ENCODE results near the gene TMEM186.
"Not testable (repeated sequence)": the region's sequence is repeated elsewhere in the genome, so short reads cannot be mapped to it uniquely, and the experiment has no call there.

TMEM186 gene

DNA sequence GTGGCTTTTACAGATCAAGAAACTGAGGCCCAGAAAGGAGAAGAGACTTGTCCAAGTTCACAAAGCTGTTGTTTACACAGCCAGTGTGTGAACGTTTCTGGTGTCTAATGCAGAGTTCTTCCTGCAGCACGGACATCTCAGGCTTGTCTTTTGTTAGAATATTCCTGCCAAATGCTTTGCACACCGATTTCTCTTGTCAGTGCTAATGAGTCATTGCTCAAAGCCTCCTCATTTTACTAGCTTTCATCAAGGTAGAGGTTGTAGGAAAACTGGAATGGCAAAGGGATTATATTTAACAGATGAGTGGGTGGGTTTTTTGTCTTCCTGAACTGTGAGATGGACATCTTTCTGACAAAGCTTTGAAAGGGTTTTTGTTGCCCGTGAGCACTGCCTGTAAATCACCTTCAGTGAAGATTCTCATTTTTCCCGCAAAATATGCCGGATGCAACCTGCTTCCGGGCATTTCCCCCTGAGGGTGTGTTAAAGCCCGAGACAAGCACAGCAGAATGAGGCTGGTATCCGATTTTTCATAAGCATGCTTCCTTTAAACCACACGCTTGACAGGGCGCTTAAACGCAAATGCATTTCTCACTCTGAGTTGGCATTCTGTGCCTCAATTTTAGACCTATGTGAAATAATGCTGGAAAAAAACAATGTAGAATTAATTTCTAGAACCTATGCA, 14.9 kb upstream of the TMEM186 start:
- no peak overlapping the region for H3K27ac ChIP-seq (ENCODE audit: insufficient read depth, low read length, poor library complexity, severe bottlenecking)
- no peak for DNase-seq
- H3K36me3 ChIP-seq (ENCODE audit: control insufficient read depth, insufficient read depth, low read length) = peaks cover 67% of the 10 kb centered on the region
- no peaks in the 10 kb centered on the region for H3K27me3 ChIP-seq (replicated peaks; ENCODE audit: control insufficient read depth, insufficient read depth, low read length, poor library complexity, severe bottlenecking)
- H3K9me3 ChIP-seq (ENCODE audit: control insufficient read depth, low read length) = no peaks in the 10 kb centered on the region
- peaks cover 6% of the 10 kb centered on the region for H3K4me1 ChIP-seq (ENCODE audit: control insufficient read depth, insufficient read depth, low read length, poor library complexity, severe bottlenecking)
- no peak overlapping the region for H3K4me3 ChIP-seq (ENCODE audit: insufficient read depth, low read depth, low read length, poor library complexity, severe bottlenecking)

DNA sequence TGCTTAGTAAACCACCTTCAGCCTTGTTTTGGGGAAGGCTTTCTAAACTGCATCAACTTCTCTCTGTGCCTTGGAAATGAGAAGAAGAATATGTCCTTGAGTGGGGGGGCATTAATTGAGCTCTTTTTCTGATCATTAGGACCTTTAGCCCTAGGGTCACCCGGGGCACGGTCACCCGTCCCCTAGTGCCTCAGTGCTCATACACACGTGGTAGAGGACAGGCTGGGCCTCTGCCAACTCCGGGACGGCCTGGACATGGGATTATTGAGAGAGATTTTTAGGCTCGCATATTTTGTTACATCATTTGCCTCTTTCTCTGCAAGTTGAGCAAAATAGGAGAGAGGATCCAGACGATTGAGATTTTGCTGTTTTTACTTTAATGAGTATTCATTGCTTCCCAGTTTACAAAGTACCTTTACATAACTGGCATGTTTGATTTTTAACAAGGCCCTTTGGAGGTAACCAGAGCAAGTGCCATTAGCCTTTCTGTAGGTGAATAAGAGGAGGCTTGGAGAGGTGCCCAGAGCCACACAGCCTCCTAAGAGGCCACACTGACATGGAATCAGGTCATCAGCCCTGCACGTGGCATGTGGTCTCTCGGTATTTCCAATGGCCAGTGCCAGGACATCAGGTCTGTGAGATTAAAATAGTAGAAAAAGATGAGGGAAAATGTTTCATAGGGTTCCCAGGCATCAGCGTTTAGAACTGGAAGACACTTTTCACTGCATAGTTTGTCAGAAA, 11.3 kb upstream of the TMEM186 start:
- Histone ChIP-seq H3K4me3 (ENCODE audit: insufficient read depth, low read depth, low read length, poor library complexity, severe bottlenecking) (no peak overlapping the region), H3K36me3 (ENCODE audit: control insufficient read depth, insufficient read depth, low read length) (peaks cover 84% of the 10 kb centered on the region), H3K27me3 (replicated peaks; ENCODE audit: control insufficient read depth, insufficient read depth, low read length, poor library complexity, severe bottlenecking) (no peaks in the 10 kb centered on the region), H3K9me3 (ENCODE audit: control insufficient read depth, low read length) (no peaks in the 10 kb centered on the region), H3K27ac (ENCODE audit: insufficient read depth, low read length, poor library complexity, severe bottlenecking) (no peak overlapping the region), H3K4me1 (ENCODE audit: control insufficient read depth, insufficient read depth, low read length, poor library complexity, severe bottlenecking) (no peaks in the 10 kb centered on the region)
- no peak for DNase-seq

DNA sequence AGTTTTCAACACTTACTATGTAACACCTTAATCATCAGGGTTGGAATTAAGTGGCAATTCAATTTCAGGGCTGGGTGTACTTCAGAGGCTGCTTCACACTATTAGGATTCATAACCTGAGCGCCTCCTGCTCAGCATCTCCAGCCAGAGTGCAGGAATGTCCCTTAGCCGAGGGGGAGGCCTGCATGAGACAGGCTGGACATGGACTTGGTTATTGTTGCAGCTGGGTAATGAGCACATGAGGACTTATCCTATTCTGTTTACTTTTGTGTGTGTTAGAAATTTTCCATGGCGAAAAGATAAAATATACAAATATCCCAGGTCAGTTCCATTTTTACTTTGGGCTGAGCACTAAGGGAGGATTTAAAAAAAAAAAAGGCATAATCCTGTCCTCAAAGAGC, 10.6 kb upstream of the TMEM186 start:
- H3K27ac ChIP-seq (ENCODE audit: insufficient read depth, low read length, poor library complexity, severe bottlenecking) = no peak overlapping the region
- H3K27me3 ChIP-seq (replicated peaks; ENCODE audit: control insufficient read depth, insufficient read depth, low read length, poor library complexity, severe bottlenecking) = no peaks in the 10 kb centered on the region
- no peak overlapping the region for H3K4me3 ChIP-seq (ENCODE audit: insufficient read depth, low read depth, low read length, poor library complexity, severe bottlenecking)
- no peaks in the 10 kb centered on the region for H3K4me1 ChIP-seq (ENCODE audit: control insufficient read depth, insufficient read depth, low read length, poor library complexity, severe bottlenecking)
- peaks cover 83% of the 10 kb centered on the region for H3K36me3 ChIP-seq (ENCODE audit: control insufficient read depth, insufficient read depth, low read length)
- no peak for DNase-seq
- H3K9me3 ChIP-seq (ENCODE audit: control insufficient read depth, low read length) = no peaks in the 10 kb centered on the region

DNA sequence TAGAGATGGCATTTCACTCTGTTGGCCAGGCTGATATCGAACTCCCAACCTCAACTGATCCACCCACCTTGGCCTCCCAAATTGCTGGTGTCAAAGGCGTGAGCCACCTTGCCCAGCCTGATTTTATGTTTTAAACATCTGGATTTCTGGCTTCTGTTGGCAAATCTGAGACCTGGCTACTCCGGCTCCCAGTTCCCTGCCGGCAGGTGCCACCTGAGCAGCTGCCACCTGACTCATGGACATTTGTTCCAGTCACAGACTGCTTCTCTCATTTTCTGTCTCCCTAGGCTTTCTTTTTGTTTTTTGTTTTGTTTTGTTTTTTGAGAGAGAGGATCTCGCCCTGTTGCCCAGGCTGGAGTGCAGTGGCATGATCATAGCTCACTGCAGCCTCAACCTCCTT, 9.8 kb upstream of the TMEM186 start:
- peaks cover 83% of the 10 kb centered on the region for H3K36me3 ChIP-seq (ENCODE audit: control insufficient read depth, insufficient read depth, low read length)
- no peaks in the 10 kb centered on the region for H3K4me1 ChIP-seq (ENCODE audit: control insufficient read depth, insufficient read depth, low read length, poor library complexity, severe bottlenecking)
- no peaks in the 10 kb centered on the region for H3K9me3 ChIP-seq (ENCODE audit: control insufficient read depth, low read length)
- no peak overlapping the region for H3K27ac ChIP-seq (ENCODE audit: insufficient read depth, low read length, poor library complexity, severe bottlenecking)
- no peak for DNase-seq
- no peak overlapping the region for H3K4me3 ChIP-seq (ENCODE audit: insufficient read depth, low read depth, low read length, poor library complexity, severe bottlenecking)
- no peaks in the 10 kb centered on the region for H3K27me3 ChIP-seq (replicated peaks; ENCODE audit: control insufficient read depth, insufficient read depth, low read length, poor library complexity, severe bottlenecking)

DNA sequence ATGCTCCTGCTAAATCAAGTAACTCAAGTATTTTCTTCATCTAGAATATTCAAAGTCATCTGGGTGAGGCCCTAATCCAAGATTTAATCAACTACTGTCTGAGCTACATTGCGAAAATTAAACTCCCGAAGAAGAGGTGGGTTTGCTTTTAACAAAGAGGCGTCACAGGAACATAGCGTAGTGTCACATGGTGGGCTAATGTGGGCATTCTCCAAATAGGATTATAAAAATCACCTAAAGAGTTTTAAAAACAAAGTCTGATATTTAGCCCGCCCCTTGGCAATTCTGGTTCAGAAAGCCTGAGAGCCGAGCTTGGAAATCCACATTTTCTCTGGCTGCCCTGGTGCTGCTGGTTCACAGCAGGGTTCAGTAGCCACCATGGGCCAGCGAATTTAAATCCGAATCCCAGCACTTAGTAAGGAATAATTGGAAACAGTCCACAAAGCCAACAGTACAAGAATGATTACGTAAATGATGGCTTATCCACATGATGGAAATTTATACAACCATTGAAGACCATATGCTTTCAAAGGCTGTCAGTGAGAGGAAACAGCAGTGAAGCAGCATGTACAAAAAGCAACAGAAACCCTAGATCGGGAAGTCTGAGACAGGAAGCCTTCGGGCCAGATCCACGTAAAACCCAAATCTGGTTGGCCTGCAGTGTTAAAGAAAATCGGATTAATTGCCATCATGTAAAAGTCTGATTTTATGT, 9.0 kb upstream of the TMEM186 start:
- Histone ChIP-seq H3K27me3 (replicated peaks; ENCODE audit: control insufficient read depth, insufficient read depth, low read length, poor library complexity, severe bottlenecking) (no peaks in the 10 kb centered on the region), H3K9me3 (ENCODE audit: control insufficient read depth, low read length) (no peaks in the 10 kb centered on the region), H3K4me3 (ENCODE audit: insufficient read depth, low read depth, low read length, poor library complexity, severe bottlenecking) (no peak overlapping the region), H3K27ac (ENCODE audit: insufficient read depth, low read length, poor library complexity, severe bottlenecking) (no peak overlapping the region), H3K36me3 (ENCODE audit: control insufficient read depth, insufficient read depth, low read length) (peaks cover 80% of the 10 kb centered on the region), H3K4me1 (ENCODE audit: control insufficient read depth, insufficient read depth, low read length, poor library complexity, severe bottlenecking) (no peaks in the 10 kb centered on the region)
- no peak for DNase-seq

DNA sequence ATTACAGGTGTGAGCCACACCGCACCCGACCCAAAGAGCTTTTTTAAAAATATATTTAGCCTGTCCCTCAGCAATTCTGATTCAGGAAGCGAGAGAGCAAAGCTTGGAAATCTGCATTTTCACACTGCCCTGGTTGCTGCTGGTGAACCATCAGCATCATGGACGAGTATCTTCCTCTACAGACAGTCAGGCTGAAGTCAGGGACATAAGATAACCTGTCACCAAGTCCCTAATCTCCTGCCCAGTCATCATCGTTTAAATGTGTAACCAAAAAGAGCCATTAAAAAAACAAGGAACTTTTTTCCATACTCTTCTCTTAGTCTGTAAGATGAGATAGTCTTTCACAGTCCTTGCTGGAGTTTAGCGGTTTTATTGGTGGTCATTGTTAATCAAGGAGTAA, 6.9 kb upstream of the TMEM186 start:
- Histone ChIP-seq H3K9me3 (ENCODE audit: control insufficient read depth, low read length) (no peaks in the 10 kb centered on the region), H3K36me3 (ENCODE audit: control insufficient read depth, insufficient read depth, low read length) (peaks cover 65% of the 10 kb centered on the region), H3K4me1 (ENCODE audit: control insufficient read depth, insufficient read depth, low read length, poor library complexity, severe bottlenecking) (no peaks in the 10 kb centered on the region), H3K27ac (ENCODE audit: insufficient read depth, low read length, poor library complexity, severe bottlenecking) (no peak overlapping the region), H3K4me3 (ENCODE audit: insufficient read depth, low read depth, low read length, poor library complexity, severe bottlenecking) (no peak overlapping the region), H3K27me3 (replicated peaks; ENCODE audit: control insufficient read depth, insufficient read depth, low read length, poor library complexity, severe bottlenecking) (no peaks in the 10 kb centered on the region)
- DNase-seq = no peak

DNA sequence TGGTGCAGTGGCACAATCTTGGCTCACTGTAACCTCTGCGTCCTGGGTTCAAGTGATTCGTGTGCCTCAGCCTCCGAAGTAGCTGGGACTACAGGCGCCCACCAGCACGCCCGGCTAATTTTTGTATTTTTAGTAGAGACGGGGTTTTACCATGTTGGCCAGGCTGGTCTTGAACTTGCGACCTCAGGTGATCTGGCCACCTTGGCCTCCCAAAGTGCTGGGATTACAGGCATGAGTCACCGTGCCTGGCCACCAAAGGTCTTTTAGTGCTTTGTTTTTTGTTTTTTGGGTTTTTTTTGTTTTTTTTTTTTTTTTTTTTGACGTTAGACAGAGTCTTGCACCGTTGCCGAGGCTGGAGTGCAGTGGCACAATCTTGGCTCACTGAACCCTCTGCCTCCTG, 6.3 kb upstream of the TMEM186 start:
- H3K27ac ChIP-seq (ENCODE audit: insufficient read depth, low read length, poor library complexity, severe bottlenecking); H3K27me3 ChIP-seq (replicated peaks; ENCODE audit: control insufficient read depth, insufficient read depth, low read length, poor library complexity, severe bottlenecking); H3K9me3 ChIP-seq (ENCODE audit: control insufficient read depth, low read length); H3K4me3 ChIP-seq (ENCODE audit: insufficient read depth, low read depth, low read length, poor library complexity, severe bottlenecking); H3K4me1 ChIP-seq (ENCODE audit: control insufficient read depth, insufficient read depth, low read length, poor library complexity, severe bottlenecking); DNase-seq: not testable (repeated sequence)
- H3K36me3 ChIP-seq (ENCODE audit: control insufficient read depth, insufficient read depth, low read length) = peaks cover 59% of the 10 kb centered on the region

DNA sequence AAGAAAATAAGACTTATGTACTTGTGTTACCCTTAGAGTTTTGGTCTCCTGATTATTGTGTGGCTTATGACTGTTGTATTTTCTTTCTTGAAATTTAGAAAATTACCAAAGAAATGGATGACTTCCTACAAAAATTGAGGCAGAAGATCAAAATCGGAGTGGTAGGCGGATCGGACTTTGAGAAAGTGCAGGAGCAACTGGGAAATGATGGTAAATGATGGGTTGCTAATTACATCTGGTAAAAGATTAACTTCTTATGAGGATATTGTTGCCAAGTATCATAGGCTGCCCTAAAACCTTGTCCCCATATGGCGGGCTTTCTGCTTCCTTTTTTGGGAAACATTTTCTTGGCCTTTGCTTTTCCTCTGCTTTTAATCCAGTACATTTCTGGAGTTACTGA, 4.3 kb upstream of the TMEM186 start:
- no peak overlapping the region for H3K4me3 ChIP-seq (ENCODE audit: insufficient read depth, low read depth, low read length, poor library complexity, severe bottlenecking)
- DNase-seq = no peak
- no peaks in the 10 kb centered on the region for H3K27me3 ChIP-seq (replicated peaks; ENCODE audit: control insufficient read depth, insufficient read depth, low read length, poor library complexity, severe bottlenecking)
- no peak overlapping the region for H3K27ac ChIP-seq (ENCODE audit: insufficient read depth, low read length, poor library complexity, severe bottlenecking)
- peaks cover 17% of the 10 kb centered on the region for H3K4me1 ChIP-seq (ENCODE audit: control insufficient read depth, insufficient read depth, low read length, poor library complexity, severe bottlenecking)
- H3K9me3 ChIP-seq (ENCODE audit: control insufficient read depth, low read length) = no peaks in the 10 kb centered on the region
- peaks cover 40% of the 10 kb centered on the region for H3K36me3 ChIP-seq (ENCODE audit: control insufficient read depth, insufficient read depth, low read length)

DNA sequence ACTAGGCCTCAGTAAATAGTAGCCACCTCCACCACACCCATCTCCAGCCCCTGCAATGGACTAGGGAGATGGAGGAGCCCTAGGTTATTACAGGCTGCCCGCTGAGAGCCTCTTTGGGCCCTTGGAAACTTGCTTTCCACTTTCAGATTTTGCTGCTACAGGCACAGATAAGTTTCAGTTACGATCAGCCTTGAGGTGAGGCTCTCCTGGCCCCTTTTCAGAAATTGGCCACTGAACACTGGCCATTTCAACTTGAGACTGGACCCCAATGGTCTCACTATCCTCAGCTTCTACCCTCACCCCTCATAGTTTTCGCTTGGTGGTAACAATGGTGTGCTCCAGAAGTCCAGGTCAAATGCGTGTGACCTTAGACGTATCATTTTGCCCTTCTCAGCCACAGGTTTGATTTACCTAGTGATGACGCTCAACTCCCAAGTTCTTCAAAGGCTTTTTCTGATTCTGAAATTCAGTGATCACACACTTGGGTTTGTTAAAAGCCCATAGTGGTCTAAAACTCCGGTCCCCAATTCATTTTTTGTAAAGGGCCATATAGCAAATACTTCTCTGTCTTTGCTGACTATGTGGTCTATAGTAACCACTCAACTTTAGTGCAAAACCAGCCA, 1.2 kb upstream of the TMEM186 start:
- peak overlapping the region; percentile 79 for H3K27ac ChIP-seq (ENCODE audit: insufficient read depth, low read length, poor library complexity, severe bottlenecking)
- H3K36me3 ChIP-seq (ENCODE audit: control insufficient read depth, insufficient read depth, low read length) = peaks cover 16% of the 10 kb centered on the region
- peak overlapping the region; percentile 70 for H3K4me3 ChIP-seq (ENCODE audit: insufficient read depth, low read depth, low read length, poor library complexity, severe bottlenecking)
- H3K9me3 ChIP-seq (ENCODE audit: control insufficient read depth, low read length) = no peaks in the 10 kb centered on the region
- H3K27me3 ChIP-seq (replicated peaks; ENCODE audit: control insufficient read depth, insufficient read depth, low read length, poor library complexity, severe bottlenecking) = no peaks in the 10 kb centered on the region
- DNase-seq = no peak
- H3K4me1 ChIP-seq (ENCODE audit: control insufficient read depth, insufficient read depth, low read length, poor library complexity, severe bottlenecking) = peaks cover 20% of the 10 kb centered on the region

DNA sequence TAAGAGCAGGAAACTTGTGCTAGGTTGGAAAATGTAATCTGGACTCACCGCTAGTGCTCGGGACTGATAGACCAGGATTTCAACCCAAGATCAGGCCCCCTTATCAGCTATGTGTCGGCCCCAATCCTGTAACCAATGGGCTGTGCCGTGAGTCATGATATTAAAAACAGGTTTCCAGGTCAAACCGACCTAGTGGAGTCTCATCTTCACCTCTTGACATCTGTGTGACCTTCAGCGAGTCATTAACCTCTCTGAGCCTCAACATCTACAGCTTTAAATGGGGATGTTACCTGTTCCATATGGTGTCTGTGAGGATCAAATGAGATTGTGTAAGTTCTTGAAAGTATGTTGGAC, 712 bp upstream of the TMEM186 start:
- Histone ChIP-seq H3K36me3 (ENCODE audit: control insufficient read depth, insufficient read depth, low read length) (peaks cover 13% of the 10 kb centered on the region), H3K4me1 (ENCODE audit: control insufficient read depth, insufficient read depth, low read length, poor library complexity, severe bottlenecking) (peaks cover 20% of the 10 kb centered on the region), H3K27ac (ENCODE audit: insufficient read depth, low read length, poor library complexity, severe bottlenecking) (peak overlapping the region; percentile 79), H3K9me3 (ENCODE audit: control insufficient read depth, low read length) (no peaks in the 10 kb centered on the region), H3K27me3 (replicated peaks; ENCODE audit: control insufficient read depth, insufficient read depth, low read length, poor library complexity, severe bottlenecking) (no peaks in the 10 kb centered on the region), H3K4me3 (ENCODE audit: insufficient read depth, low read depth, low read length, poor library complexity, severe bottlenecking) (peak overlapping the region; percentile 70)
- peak in 2 of 3 donors; percentile 2 to 6 for DNase-seq
